Measurements from ENCODE around the gene TMSB4X.
"Not testable (repeated sequence)": the region's sequence is repeated elsewhere in the genome, so short reads cannot be mapped to it uniquely, and the experiment has no call there.

Gene TMSB4X

DNA sequence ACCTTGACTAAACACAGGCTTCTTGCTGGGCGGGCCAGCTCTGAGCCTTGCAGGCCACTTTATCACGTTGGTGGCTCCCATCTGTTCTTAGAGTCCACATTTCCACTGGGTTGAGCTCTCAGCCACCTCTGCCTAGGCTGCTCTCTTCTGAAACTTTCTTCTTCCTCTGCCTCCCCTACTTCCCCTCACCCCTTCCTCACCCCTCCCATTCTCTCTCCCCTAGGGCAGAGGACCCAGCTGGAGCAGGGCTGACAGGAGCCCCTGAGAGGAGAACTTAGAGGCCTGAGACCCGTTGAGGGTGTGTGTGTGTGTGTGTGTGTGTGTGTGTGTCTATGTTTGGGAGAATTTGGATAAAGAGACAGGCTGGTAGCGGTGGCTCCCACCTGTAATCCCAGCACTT lies 19.9 kb upstream of the TMSB4X start:
- no peak for DNase-seq (ENCODE audit: low read depth, low spot score)

DNA sequence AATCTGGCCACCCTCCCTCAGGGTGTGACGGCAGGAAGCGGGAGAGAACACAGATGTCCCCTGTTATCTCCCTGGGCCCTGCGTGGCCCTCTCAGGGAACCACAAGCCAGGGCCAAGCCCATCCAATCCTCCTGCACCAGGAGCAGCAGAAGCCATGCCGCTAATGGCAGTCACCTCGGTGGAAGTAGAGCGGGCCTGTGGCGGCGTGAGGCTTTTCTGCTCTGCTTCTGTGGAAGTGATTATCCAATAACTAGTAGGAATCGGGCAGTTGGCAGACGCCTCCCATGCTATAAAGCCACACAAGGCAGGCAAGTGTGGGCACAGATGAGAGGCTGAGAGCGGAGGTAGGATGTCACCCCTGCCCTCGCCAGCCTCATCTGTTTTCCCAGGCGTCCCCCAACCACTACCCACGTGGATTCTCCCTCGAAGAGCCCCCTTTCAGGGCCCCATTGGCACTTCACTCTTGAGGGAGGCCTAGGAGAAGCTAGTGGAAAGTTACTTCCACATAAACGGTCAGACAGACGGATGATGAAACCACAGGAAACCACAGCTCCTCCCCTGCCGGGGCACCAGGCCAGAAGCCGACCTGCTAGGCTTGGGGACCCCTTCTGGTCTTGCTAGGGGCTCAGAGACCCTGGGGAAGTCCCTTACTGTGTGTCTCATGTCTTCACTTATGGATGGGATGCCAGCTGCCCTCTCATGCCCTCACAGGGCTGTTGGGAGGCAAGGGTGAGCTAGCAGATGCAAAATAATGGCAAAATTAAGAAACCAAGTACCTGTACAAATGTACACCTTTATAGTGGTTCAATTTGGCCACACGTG lies 18.8 kb upstream of the TMSB4X start:
- peak; percentile 78 for DNase-seq (ENCODE audit: low read depth, low spot score)

DNA sequence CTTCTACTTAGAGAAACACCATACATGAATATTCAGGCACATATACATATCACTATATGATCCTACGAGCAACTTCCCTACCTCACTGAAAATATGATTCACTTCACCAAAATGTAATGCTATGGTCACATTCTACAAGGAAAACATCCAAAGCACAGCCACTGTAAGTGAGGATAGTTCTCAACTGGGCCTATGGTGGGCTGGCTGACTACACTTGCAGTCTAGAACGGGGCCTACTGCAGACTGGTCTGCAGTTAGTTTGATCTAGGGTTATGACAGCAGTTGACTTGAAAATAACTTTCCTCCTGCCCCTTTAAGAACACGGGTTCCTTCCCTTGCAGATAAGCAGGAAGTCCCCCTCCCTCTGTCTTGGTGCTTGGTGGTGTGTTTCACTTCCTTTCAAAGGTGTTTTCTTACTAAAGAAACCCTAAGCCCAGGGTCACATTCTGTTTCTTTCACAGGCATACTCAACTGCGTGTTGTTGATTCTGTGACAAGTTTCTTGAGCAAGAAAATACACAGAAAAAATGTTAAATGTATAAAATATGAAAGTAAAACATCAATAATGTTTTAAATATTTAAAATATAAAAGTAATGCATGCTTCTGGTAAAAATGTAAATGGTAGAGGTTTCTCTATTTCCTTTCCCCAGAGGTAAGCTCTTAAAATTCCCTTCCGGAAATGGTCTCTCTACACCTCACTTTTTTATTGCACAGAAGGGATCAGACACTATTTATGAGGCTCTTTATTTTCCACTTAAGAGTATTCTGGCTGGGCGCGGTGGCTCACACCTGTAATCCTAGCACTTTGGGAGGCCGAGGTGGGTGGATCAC lies 18.0 kb upstream of the TMSB4X start:
- DNase-seq (ENCODE audit: low read depth, low spot score), result peak; percentile 46

DNA sequence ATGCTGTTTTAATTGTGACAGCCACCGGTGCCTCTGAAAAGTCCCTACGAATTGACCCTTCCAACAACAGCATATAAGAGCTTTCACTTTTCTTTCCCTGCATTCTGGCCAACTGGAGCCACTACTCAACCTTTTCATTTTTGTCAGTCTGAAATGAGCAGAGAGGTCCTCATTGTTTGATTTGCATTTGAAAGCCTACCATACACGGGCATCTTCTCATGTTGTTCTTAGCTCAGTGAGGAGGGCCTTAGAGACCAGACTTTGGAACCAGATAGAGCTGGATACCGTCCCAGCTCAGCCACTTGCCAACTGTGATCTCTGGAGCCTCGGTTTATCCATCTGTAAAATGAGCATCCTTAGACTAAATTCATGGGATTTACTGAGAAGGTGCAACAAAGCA lies 16.9 kb upstream of the TMSB4X start:
- DNase-seq (ENCODE audit: low read depth, low spot score), result no peak

DNA sequence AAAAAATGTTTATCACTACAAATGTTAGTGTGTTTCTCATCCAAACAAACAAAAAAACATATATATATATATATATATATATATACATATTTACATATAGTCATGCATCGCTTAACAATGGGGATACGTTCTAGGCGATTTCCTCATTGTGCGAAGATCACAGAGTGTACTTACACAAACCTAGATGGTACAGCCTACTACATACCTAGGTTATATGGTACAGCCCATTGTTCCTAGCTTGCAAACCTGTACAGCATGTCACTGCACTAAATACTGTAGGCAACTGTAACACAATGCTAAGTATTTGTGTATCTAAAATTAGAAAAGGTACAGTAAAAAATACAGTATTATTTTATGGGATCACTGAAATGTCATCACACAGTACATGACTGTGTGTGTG lies 16.4 kb upstream of the TMSB4X start:
- no peak for DNase-seq (ENCODE audit: low read depth, low spot score)

DNA sequence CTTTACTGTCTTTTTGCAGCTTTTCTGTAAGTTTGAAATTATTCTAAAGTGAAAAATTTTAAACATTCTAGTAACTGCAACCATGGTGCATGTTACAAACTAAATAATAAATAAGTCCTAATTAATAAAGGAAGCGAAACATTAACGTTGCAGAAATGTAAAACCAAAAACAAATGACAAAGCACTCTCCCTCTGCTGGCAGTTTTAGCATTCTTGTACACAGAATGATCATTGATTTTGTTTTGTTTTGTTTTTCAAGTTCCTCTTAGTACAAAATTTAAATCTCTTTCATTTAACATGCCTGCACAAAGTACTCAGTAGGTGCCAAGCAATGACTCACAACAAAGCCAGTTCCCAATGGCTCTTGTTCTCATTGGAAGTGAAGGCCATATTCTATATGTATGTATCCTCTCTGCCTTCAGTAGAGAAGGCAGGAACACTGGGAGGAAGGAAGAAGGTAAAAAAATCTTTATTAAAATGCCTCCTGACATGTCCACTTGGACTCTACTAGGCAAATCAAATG lies 13.7 kb upstream of the TMSB4X start:
- DNase-seq (ENCODE audit: low read depth, low spot score), result no peak

DNA sequence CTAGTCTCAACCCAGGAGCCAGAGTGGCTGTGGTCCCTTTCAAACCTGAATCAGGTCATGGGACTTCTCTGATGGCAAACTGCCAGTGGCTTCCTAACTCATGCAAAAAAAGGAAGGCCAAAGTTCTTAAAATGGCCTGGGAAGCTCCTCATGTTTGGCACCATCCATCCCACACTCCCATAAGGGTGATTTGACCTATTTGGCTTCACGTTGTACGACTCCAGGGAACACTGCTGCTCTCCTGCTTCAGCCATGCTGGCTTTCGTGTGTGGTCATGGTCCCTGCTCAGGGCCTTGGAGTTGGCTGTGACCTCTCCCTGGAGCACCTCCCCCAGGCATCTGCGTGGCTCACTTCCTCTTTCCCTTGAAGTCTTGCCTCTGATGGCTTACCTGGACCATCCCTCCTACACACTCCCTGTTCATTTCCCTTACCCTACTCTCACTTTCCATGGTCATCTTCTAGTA lies 12.8 kb upstream of the TMSB4X start:
- no peak for DNase-seq (ENCODE audit: low read depth, low spot score)

DNA sequence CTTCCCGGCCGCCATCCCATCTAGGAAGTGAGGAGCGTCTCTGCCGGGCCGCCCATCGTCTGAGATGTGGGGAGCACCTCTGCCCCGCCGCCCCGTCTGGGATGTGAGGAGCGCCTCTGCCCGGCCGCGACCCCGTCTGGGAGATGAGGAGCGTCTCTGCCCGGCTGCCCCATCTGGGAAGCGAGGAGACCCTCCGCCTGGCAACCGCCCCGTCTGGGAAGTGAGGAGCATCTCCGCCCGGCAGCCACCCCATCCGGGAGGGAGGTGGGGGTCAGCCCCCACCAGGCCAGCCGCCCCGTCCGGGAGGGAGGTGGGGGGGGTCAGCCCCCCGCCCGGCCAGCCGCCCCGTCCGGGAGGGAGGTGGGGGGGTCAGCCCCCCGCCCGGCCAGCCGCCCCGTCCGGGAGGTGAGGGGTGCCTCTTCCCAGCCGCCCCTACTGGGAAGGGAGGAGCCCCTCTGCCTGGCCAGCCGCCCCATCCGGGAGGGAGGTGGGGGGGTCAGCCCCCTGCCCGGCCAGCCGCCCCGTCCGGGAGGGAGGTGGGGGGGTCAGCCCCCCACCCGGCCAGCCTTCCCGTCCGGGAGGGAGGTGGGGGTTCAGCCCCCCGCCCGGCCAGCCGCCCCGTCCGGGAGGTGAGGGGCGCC lies 11.6 kb upstream of the TMSB4X start:
- DNase-seq (ENCODE audit: low read depth, low spot score), result not testable (repeated sequence)

DNA sequence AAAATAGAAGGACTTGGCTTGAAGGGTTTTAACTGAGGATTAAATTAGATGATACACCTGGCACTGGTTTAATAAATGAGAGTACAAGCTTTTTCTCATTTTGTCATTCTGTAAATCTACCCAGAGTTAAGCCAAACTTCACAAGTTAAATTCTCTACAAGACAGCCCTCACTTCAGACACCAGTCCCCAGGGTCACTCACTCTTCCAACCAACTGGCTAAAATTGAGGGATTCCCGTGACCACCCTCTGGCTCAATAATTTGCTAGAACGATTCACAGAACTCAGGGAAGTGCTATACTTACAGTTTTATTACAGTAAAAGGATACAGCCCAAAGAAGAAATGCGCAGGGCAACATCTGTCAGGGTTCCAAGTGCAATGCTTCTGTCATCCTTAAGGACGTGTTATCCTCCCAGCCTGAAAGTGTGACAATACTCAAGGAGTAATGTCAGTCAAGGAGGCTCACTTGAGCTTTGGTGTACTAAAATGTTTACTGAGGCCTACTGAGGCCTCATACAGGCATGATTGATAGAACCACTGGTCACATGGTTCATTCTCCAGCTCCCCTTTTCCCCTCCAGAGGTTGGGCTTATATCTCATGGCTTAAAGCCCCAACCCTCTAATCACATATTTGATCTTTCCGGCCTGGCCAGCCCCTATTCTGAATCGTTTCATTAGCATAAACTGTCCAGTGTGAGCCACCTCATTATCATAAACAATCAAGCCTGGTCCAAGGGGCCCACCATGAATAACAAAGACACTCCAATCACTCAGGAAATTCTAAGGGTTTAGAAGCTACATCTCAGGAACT lies 9.6 kb upstream of the TMSB4X start:
- peak; percentile 47 for DNase-seq (ENCODE audit: low read depth, low spot score)

DNA sequence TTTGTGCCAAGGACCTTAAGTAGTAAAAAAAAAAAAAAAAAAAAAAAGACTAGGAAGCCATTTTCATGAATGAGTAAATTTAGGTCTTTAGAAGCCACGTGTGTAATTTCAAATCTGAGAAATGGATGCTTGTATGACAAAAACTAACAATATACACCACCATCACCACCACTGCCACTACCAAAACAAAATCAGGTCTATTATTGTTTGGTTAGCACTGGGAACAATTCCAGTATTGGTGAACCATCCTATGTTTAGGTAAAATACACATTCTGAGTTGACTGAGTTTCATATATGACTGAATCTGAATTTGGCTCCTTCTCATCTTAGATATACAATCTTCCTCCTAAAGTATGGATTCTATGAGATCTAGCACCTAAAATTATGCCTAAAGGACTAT lies 8.8 kb upstream of the TMSB4X start:
- DNase-seq (ENCODE audit: low read depth, low spot score), result no peak

DNA sequence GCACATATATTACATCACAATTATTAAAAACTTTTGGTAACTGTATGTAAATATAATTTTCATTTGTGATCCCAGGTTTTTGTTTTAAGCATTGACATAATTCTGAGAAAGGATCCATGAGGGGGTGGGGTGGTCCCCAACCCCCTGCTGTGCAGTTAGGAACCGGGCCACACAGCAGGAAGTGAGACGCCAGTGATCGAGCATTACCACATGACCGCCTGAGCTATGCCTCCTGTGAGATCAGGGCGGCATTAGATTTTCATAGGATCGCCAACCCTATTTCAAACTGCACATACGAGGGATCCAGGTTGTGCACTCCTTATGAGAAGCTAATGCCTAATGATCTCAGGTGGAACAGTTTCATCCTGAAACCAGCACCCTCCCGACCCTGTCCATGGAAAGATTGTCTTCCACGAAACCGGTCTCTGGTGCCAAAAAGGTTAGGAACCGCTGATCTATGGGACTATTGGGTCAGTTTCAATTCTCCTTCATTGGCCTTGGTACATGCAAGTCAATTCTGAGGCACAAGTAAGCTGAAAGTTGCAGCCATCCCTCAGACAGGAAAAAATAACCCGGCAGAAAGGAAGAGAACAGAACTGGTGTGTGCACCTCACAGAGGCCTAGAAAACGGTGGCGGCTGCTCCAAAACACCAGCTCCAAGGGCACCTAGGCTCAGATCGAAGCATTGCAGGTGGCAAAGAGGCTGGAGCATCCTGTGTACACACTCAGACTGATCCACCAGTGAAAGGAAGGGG lies 7.0 kb upstream of the TMSB4X start:
- no peak for DNase-seq (ENCODE audit: low read depth, low spot score)

DNA sequence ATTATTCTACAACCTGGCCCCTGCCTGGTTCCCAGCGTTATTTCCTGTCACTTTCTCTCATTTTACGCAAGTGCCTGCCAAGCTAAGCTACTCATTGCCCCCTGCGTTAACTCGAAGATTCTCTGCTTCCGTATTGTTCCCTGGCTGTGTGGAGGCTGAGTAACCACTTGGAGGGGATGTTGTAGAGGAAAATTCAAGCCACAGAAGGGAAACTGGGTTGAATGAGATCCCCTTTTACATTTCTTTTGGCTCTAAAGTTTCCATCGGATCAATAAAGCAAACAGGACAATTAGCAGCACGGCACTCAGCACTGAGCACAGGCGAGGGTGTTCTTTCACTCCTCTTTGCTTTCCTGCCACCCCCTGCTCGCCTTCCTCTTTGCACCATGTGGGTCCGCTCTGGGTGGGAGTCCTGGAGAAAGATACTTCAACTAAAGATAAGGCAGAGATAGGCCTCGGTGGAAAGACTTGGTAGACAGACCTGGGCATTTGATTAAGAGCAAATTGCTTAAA lies 4.2 kb upstream of the TMSB4X start:
- DNase-seq (ENCODE audit: low read depth, low spot score), result peak; percentile 66

DNA sequence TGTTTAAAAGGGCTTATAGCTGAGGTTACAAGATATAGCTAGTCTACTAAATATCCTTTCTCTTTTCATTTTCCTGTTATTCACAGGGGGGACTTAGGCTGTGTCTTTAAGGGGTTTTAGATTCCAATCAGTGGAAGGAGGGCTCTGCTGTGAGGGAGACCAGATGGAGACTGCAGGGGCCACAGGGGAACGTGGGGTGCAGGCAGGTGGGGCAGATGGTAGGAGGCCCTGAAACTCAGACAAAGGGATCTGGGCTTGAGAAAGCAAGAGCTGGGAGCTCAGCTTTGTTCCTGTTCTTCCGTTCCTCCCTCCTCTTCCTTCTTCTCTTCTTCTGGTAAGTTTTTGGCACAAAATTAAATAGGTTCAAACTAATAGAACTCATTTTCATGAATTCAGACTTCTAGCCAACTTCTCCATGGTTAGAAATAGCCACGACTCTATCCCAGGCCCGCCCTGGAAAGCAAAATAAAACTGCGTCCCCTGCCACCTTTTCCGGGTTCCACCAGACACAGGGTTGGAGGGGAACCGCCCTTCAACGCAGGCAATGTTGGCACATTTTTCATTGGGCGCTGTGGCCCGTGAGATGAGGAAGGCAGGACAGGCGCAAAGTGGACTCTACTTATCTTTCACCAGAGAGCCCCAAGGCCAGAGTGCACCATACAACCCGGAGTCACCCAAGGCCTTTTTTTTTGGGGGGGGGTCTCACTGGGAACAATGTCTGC lies 3.5 kb upstream of the TMSB4X start:
- no peak for DNase-seq (ENCODE audit: low read depth, low spot score)

DNA sequence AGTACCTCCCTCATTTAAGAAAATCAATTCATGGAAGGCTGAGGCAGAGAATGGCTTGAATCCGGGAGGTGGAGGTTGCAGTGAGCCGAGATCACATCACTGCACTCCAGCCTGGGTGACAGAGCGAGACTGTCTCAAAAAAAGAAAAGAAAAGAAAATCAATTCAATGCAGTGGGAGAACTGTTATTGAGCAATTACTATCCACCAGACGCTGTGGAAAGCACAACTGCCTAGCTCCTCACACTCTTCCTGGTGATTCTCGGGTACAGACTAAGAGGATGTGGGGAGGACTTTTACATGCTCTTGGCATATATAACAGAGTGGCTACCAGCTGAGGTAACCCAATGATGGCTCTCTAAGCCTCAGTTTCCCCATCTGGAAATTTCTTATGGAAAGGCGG lies 2.7 kb upstream of the TMSB4X start:
- DNase-seq (ENCODE audit: low read depth, low spot score), result no peak

DNA sequence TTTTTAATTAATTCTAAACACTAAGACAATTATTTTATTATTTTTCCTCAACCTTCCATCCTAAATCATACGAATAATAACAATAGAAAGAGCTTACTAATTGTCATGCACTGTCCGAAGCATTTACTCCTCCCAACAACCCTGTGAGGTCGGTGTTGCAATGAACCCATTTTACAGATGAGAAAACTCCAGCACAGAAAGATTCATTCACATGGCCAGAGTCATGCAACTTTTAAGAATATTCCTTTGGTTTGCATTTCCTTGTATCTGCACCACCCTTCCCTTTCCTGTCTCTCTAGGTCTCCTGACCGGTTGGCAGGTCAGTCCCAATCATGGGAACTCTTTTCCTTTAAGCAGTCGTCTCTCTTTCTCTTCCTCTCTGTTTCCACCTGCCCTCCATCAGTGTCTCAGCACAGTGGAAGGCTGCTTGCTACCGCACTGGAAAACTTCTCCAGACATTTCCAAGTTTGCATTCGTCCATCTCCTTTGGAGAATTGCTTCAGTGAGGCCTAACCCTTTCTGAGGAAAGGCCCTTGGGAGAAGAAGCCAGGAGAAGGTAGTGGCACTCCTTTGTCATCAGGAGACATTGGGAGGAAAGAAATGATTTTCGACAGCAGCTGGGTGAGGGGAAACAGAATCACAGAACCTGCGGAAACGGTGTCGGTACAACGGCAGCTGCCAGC lies 1.9 kb upstream of the TMSB4X start:
- DNase-seq (ENCODE audit: low read depth, low spot score), result no peak

DNA sequence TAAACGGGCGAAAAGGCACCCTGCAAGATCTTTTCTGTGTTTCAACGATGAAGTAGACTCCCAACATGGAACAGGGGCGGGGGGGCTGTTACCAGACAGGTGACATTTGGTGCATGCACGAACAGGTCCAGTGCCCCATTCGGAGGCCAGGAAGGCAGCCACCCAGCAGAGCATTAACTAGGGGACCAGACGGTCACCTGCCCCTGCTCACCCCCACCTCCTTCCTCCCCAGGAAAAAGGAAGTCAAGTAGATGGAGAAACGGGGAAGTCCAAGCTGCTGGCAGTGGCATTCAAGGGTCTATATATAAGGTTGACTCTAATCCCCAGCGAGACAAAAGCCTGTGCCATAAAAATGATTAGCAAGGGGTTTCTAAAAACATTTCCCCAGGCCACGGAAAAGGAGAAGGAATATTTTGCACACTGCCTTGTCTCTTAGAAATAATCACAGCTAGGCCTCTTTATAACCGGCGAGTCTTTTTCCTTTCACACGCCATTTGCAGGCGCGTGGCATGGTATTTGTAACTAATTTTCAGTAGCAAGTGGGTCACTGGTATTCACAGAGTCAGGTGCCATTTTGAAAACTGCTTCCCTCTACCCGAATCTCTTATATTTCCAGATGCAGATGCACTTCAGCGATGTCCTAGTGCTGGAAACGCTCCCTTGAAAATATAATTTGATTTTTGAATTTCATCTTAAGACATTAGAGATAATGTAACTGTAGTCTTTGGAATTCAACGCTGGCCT lies 1.2 kb upstream of the TMSB4X start:
- DNase-seq (ENCODE audit: low read depth, low spot score), result no peak

DNA sequence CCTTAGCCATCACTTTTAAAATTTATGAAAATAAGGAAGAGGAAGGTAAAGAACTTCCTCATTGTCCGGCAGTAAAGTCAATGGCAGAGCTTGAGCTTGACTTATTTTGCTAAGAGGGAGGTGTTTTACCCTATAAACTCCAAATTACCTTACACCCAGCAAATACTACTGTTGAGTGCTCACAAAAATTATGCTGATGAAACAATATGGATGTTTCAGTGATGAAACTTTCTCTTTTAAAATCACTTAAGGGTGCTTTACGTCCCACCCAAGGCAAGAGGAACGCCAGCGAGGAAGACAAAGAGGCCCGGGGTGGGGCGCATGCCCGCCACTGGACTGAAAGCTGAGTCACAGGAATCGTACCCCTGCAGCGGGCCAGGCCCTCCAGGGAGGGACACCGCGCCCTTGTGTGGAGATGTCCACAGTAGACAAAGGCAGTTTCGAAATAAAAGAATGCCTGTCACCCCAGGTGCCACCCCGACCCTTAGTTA lies 560 bp upstream of the TMSB4X start:
- peak; percentile 79 for DNase-seq (ENCODE audit: low read depth, low spot score)

DNA sequence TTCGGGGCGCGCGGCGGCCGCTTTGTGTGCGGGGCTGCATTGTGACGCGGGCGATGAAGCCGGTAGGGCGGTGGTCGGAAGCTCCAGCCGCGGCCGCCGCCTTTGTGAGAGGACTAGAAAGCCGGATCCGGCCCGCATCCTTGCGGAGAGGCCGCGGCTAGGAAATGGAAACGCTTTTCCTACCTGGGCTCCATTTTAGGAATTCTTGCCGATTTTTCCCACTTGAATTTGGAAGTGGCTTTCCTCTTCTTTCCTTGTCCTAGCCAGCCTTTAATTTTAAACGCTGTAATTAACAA lies 708 bp downstream of the TMSB4X start:
- DNase-seq (ENCODE audit: low read depth, low spot score), result no peak

Measured in astrocyte of the hippocampus (primary cell).